ENCODE results near the gene DBX1. TPM values are rescaled to one million over a fixed set of nuclear protein-coding genes. Genes with fewer than 3 reads are reported as not detected.

DBX1 gene
- total RNA-seq, 1 experiment from 2014 or later: 0.15 TPM

GRCh38 chr11:20205807-20206206 is 45.5 kb upstream of the DBX1 start:
- Histone ChIP-seq H3K4ac (ENCODE audit: low read depth, low read length) (no peak overlapping the region), H4K5ac (ENCODE audit: insufficient read length, low read depth, low read length) (no peak overlapping the region), H2BK15ac (ENCODE audit: low read depth, low read length) (no peak overlapping the region), H4K20me1 (ENCODE audit: control insufficient read depth, insufficient read depth, insufficient read length) (no peaks in the 10 kb centered on the region), H2BK5ac (ENCODE audit: insufficient read length, low read length) (no peak overlapping the region), H2BK12ac (ENCODE audit: insufficient read length, low read depth, low read length) (no peak overlapping the region), H3K27me3 (ENCODE audit: insufficient read depth, low read length) (peaks cover 80% of the 10 kb centered on the region), H3K4me2 (ENCODE audit: insufficient read depth, insufficient read length, low read length) (no peak overlapping the region), H3K27ac (ENCODE audit: insufficient read length, low read depth, low read length) (no peak overlapping the region), H2BK20ac (ENCODE audit: low read depth, low read length, poor library complexity, severe bottlenecking) (no peak overlapping the region), H3K79me2 (ENCODE audit: insufficient read depth, low read length) (no peaks in the 10 kb centered on the region), H3K23me2 (ENCODE audit: insufficient read length, low read depth, low read length, poor library complexity, severe bottlenecking) (peaks cover 5% of the 10 kb centered on the region), H3K56ac (ENCODE audit: insufficient read length, low read depth, low read length) (no peak overlapping the region), H2AFZ (ENCODE audit: low read length) (no peak overlapping the region), H4K8ac (replicated peaks; ENCODE audit: insufficient read length, low read depth, low read length) (no peak overlapping the region), H3T11ph (ENCODE audit: low read length) (no peak overlapping the region), H3K4me1 (ENCODE audit: insufficient read depth, low read length) (0 out of 2 replicates have a peak, but pooled peaks cover 4% of the 10 kb centered on the region), H3K79me1 (ENCODE audit: insufficient read depth, low read depth, low read length, poor library complexity, severe bottlenecking) (no peaks in the 10 kb centered on the region), H2BK120ac (ENCODE audit: low read depth, low read length, poor library complexity, severe bottlenecking) (no peak overlapping the region), H3K23ac (ENCODE audit: insufficient read length, low read depth, low read length) (no peak overlapping the region), H3K9ac (ENCODE audit: extremely low read depth, insufficient read length, low read length) (no peak overlapping the region), H4K91ac (ENCODE audit: insufficient read length, low read depth, low read length) (no peak overlapping the region), H2AK5ac (ENCODE audit: insufficient read length, low read length) (no peak overlapping the region), H3K9me3 (ENCODE audit: control insufficient read depth, low read depth, low read length) (no peaks in the 10 kb centered on the region), H3K14ac (ENCODE audit: insufficient read depth, low read length) (no peak overlapping the region), H3K18ac (ENCODE audit: insufficient read length, low read depth, low read length) (no peak overlapping the region)
- no peak for DNase-seq
- Mint-ChIP-seq H3K27me3 (ENCODE audit: low read depth) (peaks cover 98% of the 10 kb centered on the region), H3K36me3 (ENCODE audit: insufficient read depth in 1 of 3, low read depth in 3 of 3) (no peaks in the 10 kb centered on the region), H3K4me1 (peaks cover 28 to 32% of the 10 kb centered on the region in 2 experiments), H3K9me3 (peaks cover 2 to 17% of the 10 kb centered on the region in 2 experiments; a peak in 4 of 5 replicates), H3K27ac (no peak overlapping the region), H3K4me3 (no peak overlapping the region)
- no peak for TF ChIP-seq CTCF (conservative IDR thresholded peaks at IDR 0.05)
